Measurements from ENCODE around the gene RASSF6. TPM values are rescaled to one million over a fixed set of nuclear protein-coding genes. Genes with fewer than 3 reads are reported as not detected.
"Not testable (repeated sequence)": the region's sequence is repeated elsewhere in the genome, so short reads cannot be mapped to it uniquely, and the experiment has no call there.

Gene RASSF6
- not detected for total RNA-seq

GRCh38 chr4:73620115-73620792 lies at the start of gene RASSF6:
Gene RASSF6 (minus strand): TSS chr4:73620436. CDS start chr4:73611795, 8,641 bp downstream.
- Mint-ChIP-seq H3K27me3 (peaks cover 24% of the 10 kb centered on the region), H3K27ac (no peak within 1 kb of the TSS), H3K4me1 (peaks cover 4% of the 10 kb centered on the region), H3K4me3 (peak within 1 kb of the TSS; percentile 54), H3K9me3 (no peaks in the 10 kb centered on the region), H3K36me3 (no peaks in the 10 kb centered on the region)
- peak; percentile 29 for DNase-seq

- no peaks in the 10 kb centered on the region for H3K4me1 Mint-ChIP-seq
- no peak overlapping the region for H3K27ac Mint-ChIP-seq
- DNase-seq, result no peak
- no peaks in the 10 kb centered on the region for H3K36me3 Mint-ChIP-seq
- no peaks in the 10 kb centered on the region for H3K27me3 Mint-ChIP-seq
- no peak overlapping the region for H3K4me3 Mint-ChIP-seq
- H3K9me3 Mint-ChIP-seq, result no peaks in the 10 kb centered on the region
These were observed 49.4 kb upstream of the RASSF6 start for GRCh38 chr4:73669410-73670183.

- Mint-ChIP-seq H3K9me3 (no peaks in the 10 kb centered on the region), H3K36me3 (no peaks in the 10 kb centered on the region), H3K27me3 (no peaks in the 10 kb centered on the region), H3K4me3 (no peak overlapping the region), H3K4me1 (no peaks in the 10 kb centered on the region), H3K27ac (no peak overlapping the region)
- no peak for DNase-seq
These were observed 48.6 kb upstream of the RASSF6 start for GRCh38 chr4:73668782-73669201.

GRCh38 chr4:73665924-73666323 lies 45.7 kb upstream of the RASSF6 start:
- not testable (repeated sequence) for H3K4me1 Mint-ChIP-seq, H3K4me3 Mint-ChIP-seq, DNase-seq

GRCh38 chr4:73664470-73664869 lies 44.2 kb upstream of the RASSF6 start:
- Mint-ChIP-seq H3K27ac (no peak overlapping the region), H3K36me3 (no peaks in the 10 kb centered on the region), H3K9me3 (no peaks in the 10 kb centered on the region), H3K27me3 (peaks cover 5% of the 10 kb centered on the region), H3K4me1 (no peaks in the 10 kb centered on the region), H3K4me3 (no peak overlapping the region)
- no peak for DNase-seq

More at GRCh38 chr4:73665924-73666323, 45.7 kb upstream of the RASSF6 start:
- not testable (repeated sequence) for H3K9me3 Mint-ChIP-seq, H3K27me3 Mint-ChIP-seq, H3K27ac Mint-ChIP-seq, H3K36me3 Mint-ChIP-seq

- H3K4me1 Mint-ChIP-seq, result no peaks in the 10 kb centered on the region
- no peaks in the 10 kb centered on the region for H3K36me3 Mint-ChIP-seq
- no peak overlapping the region for H3K27ac Mint-ChIP-seq
- no peak overlapping the region for H3K4me3 Mint-ChIP-seq
- H3K27me3 Mint-ChIP-seq, result peaks cover 5% of the 10 kb centered on the region
- DNase-seq, result no peak
- no peaks in the 10 kb centered on the region for H3K9me3 Mint-ChIP-seq
These were observed 43.3 kb upstream of the RASSF6 start for GRCh38 chr4:73663576-73663975.

- H3K27ac Mint-ChIP-seq, result no peak overlapping the region
- no peaks in the 10 kb centered on the region for H3K9me3 Mint-ChIP-seq
- DNase-seq, result no peak
- no peaks in the 10 kb centered on the region for H3K36me3 Mint-ChIP-seq
- no peaks in the 10 kb centered on the region for H3K4me1 Mint-ChIP-seq
- peaks cover 5% of the 10 kb centered on the region for H3K27me3 Mint-ChIP-seq
- H3K4me3 Mint-ChIP-seq, result no peak overlapping the region
These were observed 42.7 kb upstream of the RASSF6 start for GRCh38 chr4:73662709-73663546.

GRCh38 chr4:73661646-73662119 lies 41.4 kb upstream of the RASSF6 start:
- H3K27me3 Mint-ChIP-seq, result peaks cover 5% of the 10 kb centered on the region
- H3K9me3 Mint-ChIP-seq, result no peaks in the 10 kb centered on the region
- H3K27ac Mint-ChIP-seq, result no peak overlapping the region
- H3K36me3 Mint-ChIP-seq, result no peaks in the 10 kb centered on the region
- no peaks in the 10 kb centered on the region for H3K4me1 Mint-ChIP-seq
- DNase-seq, result no peak
- H3K4me3 Mint-ChIP-seq, result no peak overlapping the region

GRCh38 chr4:73660808-73661207 lies 40.6 kb upstream of the RASSF6 start:
- Mint-ChIP-seq H3K4me3 (no peak overlapping the region), H3K4me1 (no peaks in the 10 kb centered on the region)

GRCh38 chr4:73653695-73654106 lies 33.5 kb upstream of the RASSF6 start:
- H3K9me3 Mint-ChIP-seq, result no peaks in the 10 kb centered on the region
- H3K27ac Mint-ChIP-seq, result no peak overlapping the region
- H3K27me3 Mint-ChIP-seq, result peaks cover 8% of the 10 kb centered on the region
- H3K36me3 Mint-ChIP-seq, result no peaks in the 10 kb centered on the region
- H3K4me3 Mint-ChIP-seq, result no peak overlapping the region
- H3K4me1 Mint-ChIP-seq, result no peaks in the 10 kb centered on the region
- peak; percentile 7 for DNase-seq

More at GRCh38 chr4:73660808-73661207, 40.6 kb upstream of the RASSF6 start:
- no peaks in the 10 kb centered on the region for H3K9me3 Mint-ChIP-seq
- H3K27ac Mint-ChIP-seq, result no peak overlapping the region
- H3K27me3 Mint-ChIP-seq, result peaks cover 5% of the 10 kb centered on the region
- no peak for DNase-seq
- no peaks in the 10 kb centered on the region for H3K36me3 Mint-ChIP-seq

GRCh38 chr4:73650250-73650649 lies 30.0 kb upstream of the RASSF6 start:
- Mint-ChIP-seq H3K4me3 (no peak overlapping the region), H3K9me3 (no peaks in the 10 kb centered on the region), H3K4me1 (no peaks in the 10 kb centered on the region), H3K27ac (no peak overlapping the region), H3K27me3 (peaks cover 10% of the 10 kb centered on the region), H3K36me3 (no peaks in the 10 kb centered on the region)
- no peak for DNase-seq

- Mint-ChIP-seq H3K36me3 (no peaks in the 10 kb centered on the region), H3K4me1 (no peaks in the 10 kb centered on the region), H3K9me3 (no peaks in the 10 kb centered on the region), H3K27ac (no peak overlapping the region), H3K27me3 (peaks cover 5% of the 10 kb centered on the region), H3K4me3 (no peak overlapping the region)
- no peak for DNase-seq
These were observed 28.2 kb upstream of the RASSF6 start for GRCh38 chr4:73648478-73648877.

GRCh38 chr4:73646117-73646516 lies 25.9 kb upstream of the RASSF6 start:
- Mint-ChIP-seq H3K4me3 (no peak overlapping the region), H3K36me3 (no peaks in the 10 kb centered on the region), H3K27ac (no peak overlapping the region), H3K27me3 (peaks cover 5% of the 10 kb centered on the region), H3K4me1 (no peaks in the 10 kb centered on the region), H3K9me3 (no peaks in the 10 kb centered on the region)
- DNase-seq, result no peak

- no peak overlapping the region for H3K4me3 Mint-ChIP-seq
- H3K27ac Mint-ChIP-seq, result no peak overlapping the region
- DNase-seq, result no peak
- H3K27me3 Mint-ChIP-seq, result peaks cover 7% of the 10 kb centered on the region
- H3K36me3 Mint-ChIP-seq, result no peaks in the 10 kb centered on the region
- no peaks in the 10 kb centered on the region for H3K4me1 Mint-ChIP-seq
- no peaks in the 10 kb centered on the region for H3K9me3 Mint-ChIP-seq
These were observed 11.5 kb upstream of the RASSF6 start for GRCh38 chr4:73631565-73632226.

All from activated naive CD8-positive, alpha-beta T cell treated with anti-CD3 and anti-CD28 coated beads for 36 hours (primary cell).